Choroid plexus epithelial cell (primary cell): ENCODE data around the gene HOXA5.

Experiments
- DNase-seq: peaks from one replicate; pipeline ENCODE4 v3.0.0-alpha.2; 2010; ENCODE audit warnings: low read depth
- H3K4me3 ChIP-seq: 2 replicates; pipeline ENCODE4 v1.5.1; 2011; ENCODE audit warnings: low read depth, mild to moderate bottlenecking, control low read depth, low read length, moderate library complexity
- CTCF ChIP-seq: conservative IDR thresholded peaks from 2 replicates; pipeline ENCODE4 v1.5.1; 2011; ENCODE audit warnings: low read depth, mild to moderate bottlenecking, control low read depth, inconsistent platforms, low read length, moderate library complexity

HOXA5 gene

DNA sequence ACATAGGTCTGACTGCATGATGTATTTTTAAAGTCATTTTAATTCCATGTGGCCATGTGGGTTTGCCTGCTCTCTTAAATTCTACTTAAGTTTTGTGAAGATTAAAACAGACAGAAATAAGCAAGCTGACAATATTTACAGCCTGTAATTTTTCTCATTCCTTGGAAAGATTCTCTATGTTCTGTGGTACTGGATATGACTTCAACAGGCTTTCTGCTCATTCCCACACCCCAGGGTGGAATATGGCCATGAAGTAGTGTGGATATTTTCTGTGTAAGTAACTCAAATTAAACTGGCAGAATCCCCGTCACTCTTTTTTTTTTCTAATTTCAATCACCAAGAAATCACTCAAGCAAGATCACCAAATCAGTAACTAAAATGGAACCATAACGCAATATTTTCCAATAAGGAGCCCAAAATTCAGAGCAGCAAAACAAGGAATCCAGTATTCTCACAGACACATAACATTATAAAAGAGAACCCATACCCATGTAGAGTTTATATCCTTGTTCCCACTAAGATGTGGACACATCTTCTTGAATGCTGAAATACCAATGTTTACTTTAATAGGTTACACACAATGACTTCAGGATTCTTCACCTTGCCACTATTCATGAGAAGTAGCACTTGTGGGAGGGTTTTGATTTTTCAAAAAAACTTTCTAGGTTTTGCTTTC, 5.7 kb downstream of the HOXA5 start:
- TF ChIP-seq CTCF: no peak
- H3K4me3 ChIP-seq: no peak overlapping the region
- DNase-seq: no peak

- no peak for DNase-seq
- H3K4me3 ChIP-seq: no peak overlapping the region
- no peak for TF ChIP-seq CTCF
Observed at GRCh38 chr7:27134392-27134791, 9.1 kb downstream of the HOXA5 start.

DNA sequence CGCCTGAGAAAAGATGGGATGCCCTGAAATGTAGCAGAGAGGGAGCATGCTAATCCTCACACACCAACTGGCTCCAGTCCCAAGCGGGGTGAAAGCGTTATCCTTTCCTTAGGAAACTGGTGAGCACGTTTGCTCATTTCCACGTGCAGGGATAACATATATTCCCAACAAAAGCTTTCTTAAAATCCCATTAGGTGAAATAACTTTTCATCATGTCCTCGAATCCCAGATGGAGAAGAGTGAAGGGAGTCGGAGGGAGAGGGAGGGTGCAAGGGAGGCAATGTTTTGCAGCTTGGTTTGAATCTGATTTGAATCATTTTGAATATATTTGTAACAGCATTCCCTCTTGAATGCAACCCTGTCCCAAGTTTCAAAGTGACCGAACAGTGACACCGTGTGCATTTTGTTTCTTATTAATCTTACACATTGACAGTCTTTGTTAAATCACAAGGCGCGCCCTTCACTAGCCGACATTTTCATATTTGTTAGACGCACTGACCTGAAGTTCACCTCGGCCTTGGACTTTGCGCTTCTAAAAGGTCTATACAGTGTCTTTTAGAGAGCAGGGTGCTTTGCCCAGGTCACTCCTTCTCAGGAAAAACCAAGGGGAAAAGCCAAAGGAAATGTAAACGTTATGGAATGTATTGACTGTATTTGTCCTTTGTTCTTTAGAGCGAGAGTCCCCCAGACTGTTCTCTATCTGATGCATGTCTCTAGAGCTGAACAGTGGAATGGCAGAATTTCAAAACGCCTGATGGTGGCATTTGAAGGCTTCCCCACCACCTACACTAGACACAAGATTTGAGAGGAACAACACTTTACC, 9.9 kb downstream of the HOXA5 start:
- no peak for TF ChIP-seq CTCF
- no peak for DNase-seq
- H3K4me3 ChIP-seq: no peak overlapping the region

- no peak overlapping the region for H3K4me3 ChIP-seq
- TF ChIP-seq CTCF: no peak
- no peak for DNase-seq
Observed at GRCh38 chr7:27132978-27133377, 10.5 kb downstream of the HOXA5 start.

DNA sequence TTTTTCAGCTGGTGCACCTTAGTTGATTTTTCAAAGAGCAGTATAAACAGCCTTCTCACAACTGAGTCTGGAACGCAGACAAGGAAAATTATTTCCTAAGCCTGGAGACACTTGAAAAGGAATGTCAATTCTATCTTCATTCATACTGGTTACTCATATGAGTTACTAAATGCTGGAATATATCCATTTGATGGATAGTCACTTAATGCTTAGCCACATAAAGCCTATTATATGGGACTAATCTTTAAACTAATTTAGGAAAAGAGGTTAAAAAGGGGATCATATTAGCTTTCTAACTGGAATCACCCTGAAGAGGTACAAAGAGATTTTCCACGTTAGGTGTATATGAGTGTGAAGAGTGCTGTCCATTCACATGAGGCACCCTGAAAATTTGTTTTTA, 11.3 kb downstream of the HOXA5 start:
- TF ChIP-seq CTCF: no peak
- no peak overlapping the region for H3K4me3 ChIP-seq
- DNase-seq: no peak

- no peak for TF ChIP-seq CTCF
- DNase-seq: no peak
- H3K4me3 ChIP-seq: no peak overlapping the region
Observed at GRCh38 chr7:27131390-27131819, 12.1 kb downstream of the HOXA5 start.
